Neural cell (in vitro differentiated cells): ENCODE data around the gene SGCE. TPM values are rescaled to one million over a fixed set of nuclear protein-coding genes. Genes with fewer than 3 reads are reported as not detected.

ENCODE experiments used
- H2AFZ ChIP-seq: fragments of 200-600, 300-800 bp; sonication (generic), shearing (Covaris generic); 2 replicates; pipeline ENCODE4 v1.6.0; 2014; ENCODE audit warnings: low read depth, mild to moderate bottlenecking, antibody characterized with exemption, low read length, moderate library complexity
- H3F3A ChIP-seq: fragments of 200-600 bp; shearing (Covaris generic); 2 replicates; pipeline ENCODE4 v1.6.1; 2016; ENCODE audit warnings: mild to moderate bottlenecking, moderate library complexity, mixed read lengths, antibody characterized with exemption, low read length; ENCODE audit not compliant: insufficient read depth, poor library complexity, severe bottlenecking
- H3K27ac ChIP-seq: fragments of 200-600, 300-800 bp; sonication (generic), shearing (Covaris generic); 2 replicates; pipeline ENCODE4 v1.5.1; 2014; ENCODE audit warnings: mild to moderate bottlenecking, low read length, moderate library complexity
- H3K27me3 ChIP-seq: fragments of 300-800, 200-600 bp; sonication (generic), shearing (Covaris generic); 2 replicates; pipeline ENCODE4 v1.6.0; 2014; ENCODE audit warnings: mild to moderate bottlenecking, low read depth, low read length, moderate library complexity; ENCODE audit not compliant: insufficient read depth
- H3K36me3 ChIP-seq: fragments of 300-800, 200-600 bp; sonication (generic), shearing (Covaris generic); 2 replicates; pipeline ENCODE4 v1.5.1; 2014; ENCODE audit warnings: mild to moderate bottlenecking, antibody characterized with exemption, low read length, moderate library complexity; ENCODE audit not compliant: insufficient read depth
- H3K4me2 ChIP-seq: fragments of 300-800, 200-600 bp; sonication (generic), shearing (Covaris generic); 2 replicates; pipeline ENCODE4 v1.6.0; 2014; ENCODE audit warnings: mild to moderate bottlenecking, low read length
- H3K4me3 ChIP-seq: fragments of 300-800, 200-600 bp; sonication (generic), shearing (Covaris generic); 2 replicates; pipeline ENCODE4 v1.5.1; 2014; ENCODE audit warnings: mild to moderate bottlenecking, low read length, moderate library complexity
- H3K79me2 ChIP-seq: fragments of 200-600 bp; shearing (Covaris generic); replicated peaks from 2 replicates; pipeline ENCODE4 v1.6.0; 2014; ENCODE audit warnings: mild to moderate bottlenecking, low read length, moderate library complexity; ENCODE audit not compliant: insufficient read depth
- H3K9ac ChIP-seq: fragments of 300-800, 200-600 bp; sonication (generic), shearing (Covaris generic); 2 replicates; pipeline ENCODE4 v1.6.1; 2016; ENCODE audit warnings: mild to moderate bottlenecking, low read length, mixed read lengths
- H3K9me2 ChIP-seq: fragments of 200-600 bp; shearing (Covaris generic); 2 replicates; pipeline ENCODE4 v1.6.1; 2016; ENCODE audit warnings: mild to moderate bottlenecking, low read length, mixed read lengths; ENCODE audit not compliant: insufficient read depth
- H3K9me3 ChIP-seq: fragments of 200-600, 300-800 bp; sonication (generic), shearing (Covaris generic); 2 replicates; pipeline ENCODE4 v1.6.1; 2016; ENCODE audit warnings: mild to moderate bottlenecking, mixed run types, low read length, moderate library complexity, mixed read lengths
- H4K20me1 ChIP-seq: fragments of 200-600 bp; shearing (Covaris generic); 2 replicates; pipeline ENCODE4 v1.6.1; 2016; ENCODE audit warnings: mild to moderate bottlenecking, mixed run types; ENCODE audit not compliant: insufficient read depth
- CTCF ChIP-seq: fragments of 450-650 bp; IDR thresholded peaks from 2 replicates; pipeline ENCODE4 v1.5.1; 2014; ENCODE audit warnings: antibody characterized with exemption, mild to moderate bottlenecking, moderate library complexity; ENCODE audit not compliant: poor library complexity, severe bottlenecking
- EP300 ChIP-seq: fragments of 450-650 bp; conservative IDR thresholded peaks from 2 replicates; pipeline ENCODE4 v1.6.1; 2014; ENCODE audit warnings: antibody characterized with exemption, mild to moderate bottlenecking, moderate library complexity; ENCODE audit not compliant: poor library complexity, severe bottlenecking
- EZH2 ChIP-seq: fragments of 200-600, 300-800 bp; shearing (Covaris generic), sonication (generic); IDR thresholded peaks from 2 replicates; pipeline ENCODE4 v1.6.1; 2014; ENCODE audit warnings: antibody characterized with exemption, low read length, borderline replicate concordance, mild to moderate bottlenecking; ENCODE audit not compliant: insufficient read depth, poor library complexity, severe bottlenecking
- MXI1 ChIP-seq: fragments of 450-650 bp; conservative IDR thresholded peaks from 2 replicates; pipeline ENCODE4 v1.6.1; 2014; ENCODE audit warnings: antibody characterized with exemption, mild to moderate bottlenecking; ENCODE audit not compliant: poor library complexity, severe bottlenecking
- POLR2AphosphoS5 ChIP-seq: IDR thresholded peaks from 2 replicates; pipeline ENCODE4 v1.6.1; 2012
- RAD21 ChIP-seq: fragments of 450-650 bp; conservative IDR thresholded peaks from 2 replicates; pipeline ENCODE4 v1.6.1; 2014; ENCODE audit warnings: antibody characterized with exemption, mild to moderate bottlenecking, moderate library complexity
- REST ChIP-seq: IDR thresholded peaks from 2 replicates; pipeline ENCODE4 v1.6.1; 2012; ENCODE audit warnings: borderline replicate concordance
- TAF1 ChIP-seq: IDR thresholded peaks from 2 replicates; pipeline ENCODE4 v1.6.1; 2012; ENCODE audit warnings: low read depth
- polyA plus RNA-seq: library from polyadenylated mRNA; depleted of rRNA; stranded (reverse); fragments of >200 nt; gene quantifications from 2 replicates; pipeline ENCODE4 v1.2.3, GENCODE V29; 2014

Gene SGCE
- polyA plus RNA-seq, 1 donor from 2014 or later = 94.6 TPM

GRCh38 chr7:94590526-94591162 is 65.3 kb downstream of the SGCE start:
- peaks cover 9% of the 10 kb centered on the region for H3K36me3 ChIP-seq

GRCh38 chr7:94588075-94588474 is 67.9 kb downstream of the SGCE start:
- Histone ChIP-seq H3F3A (no peaks in the 10 kb centered on the region), H3K4me2 (no peak overlapping the region), H3K4me3 (no peak overlapping the region), H4K20me1 (no peaks in the 10 kb centered on the region), H3K36me3 (peaks cover 9% of the 10 kb centered on the region), H3K27me3 (no peaks in the 10 kb centered on the region), H3K27ac (no peak overlapping the region), H3K79me2 (no peaks in the 10 kb centered on the region), H2AFZ (no peak overlapping the region), H3K9me3 (no peaks in the 10 kb centered on the region), H3K9ac (no peak overlapping the region), H3K9me2 (no peaks in the 10 kb centered on the region)
- no peak for TF ChIP-seq POLR2AphosphoS5
- TF ChIP-seq RAD21 = no peak
- TF ChIP-seq EP300 = no peak
- no peak for TF ChIP-seq EZH2
- no peak for TF ChIP-seq MXI1
- TF ChIP-seq CTCF = no peak
- TF ChIP-seq REST = no peak

More at GRCh38 chr7:94590526-94591162, 65.3 kb downstream of the SGCE start:
- Histone ChIP-seq H3K79me2 (no peaks in the 10 kb centered on the region), H3F3A (no peaks in the 10 kb centered on the region), H4K20me1 (no peaks in the 10 kb centered on the region), H3K4me3 (no peak overlapping the region), H3K9ac (no peak overlapping the region), H2AFZ (no peak overlapping the region), H3K27me3 (no peaks in the 10 kb centered on the region), H3K9me3 (no peaks in the 10 kb centered on the region), H3K27ac (no peak overlapping the region), H3K9me2 (no peaks in the 10 kb centered on the region), H3K4me2 (no peak overlapping the region)
- TF ChIP-seq RAD21 = no peak
- TF ChIP-seq REST = no peak
- no peak for TF ChIP-seq CTCF
- TF ChIP-seq POLR2AphosphoS5 = no peak
- no peak for TF ChIP-seq TAF1
